Muscle layer of duodenum (tissue), 2 donors: ENCODE data around the gene PLA2G4F.

Experiments
- H3K27ac ChIP-seq: one replicate; pipeline ENCODE4 v1.7.0; 2013; ENCODE audit warnings: mild to moderate bottlenecking, low read length
- H3K27me3 ChIP-seq: one replicate; pipeline ENCODE4 v1.7.0; 2013; ENCODE audit warnings: low read depth, mild to moderate bottlenecking, control low read depth, low read length
- H3K36me3 ChIP-seq, 2 donors: one replicate each; pipeline ENCODE4 v1.7.0; 2013; ENCODE audit warnings: low read length in 2 of 2, control low read depth in 1 of 2, mild to moderate bottlenecking in 1 of 2; ENCODE audit not compliant: insufficient read depth in 2 of 2, control insufficient read depth in 1 of 2
- H3K4me1 ChIP-seq, 2 donors: one replicate each; pipeline ENCODE4 v1.7.0; 2013; ENCODE audit warnings: low read length in 2 of 2, mild to moderate bottlenecking in 2 of 2, control low read depth in 1 of 2, moderate library complexity in 1 of 2; ENCODE audit not compliant: insufficient read depth in 2 of 2, control insufficient read depth in 1 of 2
- H3K4me3 ChIP-seq, 2 donors: one replicate each; pipeline ENCODE4 v1.7.0; 2013; ENCODE audit warnings: low read length in 2 of 2, low read depth in 1 of 2, mild to moderate bottlenecking in 1 of 2
- H3K9me3 ChIP-seq, 2 donors: one replicate each; pipeline ENCODE4 v1.7.0; 2013; ENCODE audit warnings: low read length in 2 of 2, control low read depth in 1 of 2, mild to moderate bottlenecking in 1 of 2; ENCODE audit not compliant: control insufficient read depth in 1 of 2
- donor health status: healthy.

The PLA2G4F gene

DNA sequence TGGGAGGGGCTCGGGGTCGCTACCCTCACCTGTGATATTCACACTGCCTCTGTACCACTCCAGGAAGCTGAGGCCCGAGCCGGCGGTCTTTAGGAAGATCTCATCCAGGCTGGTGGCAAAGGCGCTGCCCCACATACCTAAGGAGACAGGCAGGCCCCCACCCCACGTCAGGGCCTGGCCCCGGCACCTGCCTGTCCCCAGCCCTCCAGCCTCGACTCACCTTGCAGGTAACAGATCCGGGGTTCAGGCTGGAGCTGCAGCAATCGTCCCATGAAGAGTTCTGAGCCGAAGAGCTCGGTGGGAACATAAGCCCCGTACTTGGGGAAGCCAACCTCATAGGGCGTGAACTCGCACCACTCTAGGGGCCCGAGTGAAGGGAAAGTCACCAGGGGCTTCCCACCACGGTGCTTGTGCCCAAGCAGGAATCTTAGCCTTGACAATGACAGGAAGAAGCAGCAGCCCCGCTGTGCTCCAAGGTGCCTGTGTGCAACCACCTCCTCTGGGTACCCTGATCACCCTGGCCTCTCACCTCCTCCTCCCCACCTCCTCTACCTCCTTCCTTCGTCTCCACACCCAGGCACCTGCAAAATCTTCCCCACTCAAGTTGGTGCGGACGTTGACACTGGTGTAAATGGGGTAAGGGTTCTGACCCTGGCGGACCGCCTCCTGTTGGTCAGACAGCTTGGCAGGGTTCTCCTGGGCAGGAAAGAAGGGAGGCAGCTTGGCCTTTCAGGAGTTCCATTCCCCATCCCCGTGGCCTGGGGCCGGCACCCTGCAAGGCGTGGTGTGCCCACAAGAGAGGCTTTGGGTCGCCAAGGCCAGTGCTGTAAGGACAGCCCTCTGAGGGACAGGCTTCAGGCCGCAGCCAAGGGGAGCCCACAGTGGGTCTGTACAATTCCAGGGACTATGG lies 10.6 kb downstream of the PLA2G4F start:
- no peaks in the 10 kb centered on the region for H3K27me3 ChIP-seq

DNA sequence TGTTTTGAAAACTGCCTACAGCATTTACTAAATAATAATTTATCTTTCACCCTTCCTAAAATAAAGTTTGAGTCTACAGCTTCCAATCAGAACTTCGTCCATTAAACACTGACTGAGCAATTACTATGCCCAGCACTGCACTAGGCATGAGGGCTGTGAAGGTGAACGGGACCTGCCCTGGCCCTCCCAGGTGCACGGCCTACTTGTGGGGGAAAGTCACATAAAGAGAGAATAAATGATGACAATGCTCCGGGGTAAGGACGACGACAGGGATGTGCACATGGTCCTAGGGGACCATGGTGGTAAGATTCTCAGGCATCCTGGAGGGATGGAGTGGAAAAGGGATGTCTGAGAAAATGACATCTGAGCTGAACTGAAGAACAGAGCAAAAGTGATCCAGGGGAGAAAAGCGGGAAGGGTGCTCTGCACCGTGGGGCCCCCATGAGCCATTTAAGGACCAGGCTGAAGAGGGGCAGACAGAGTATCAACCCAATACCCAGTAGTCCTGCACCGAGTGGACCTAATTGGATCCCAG lies 11.5 kb downstream of the PLA2G4F start:
- Histone ChIP-seq H3K4me1 (no peaks in the 10 kb centered on the region), H3K27me3 (no peaks in the 10 kb centered on the region), H3K27ac (no peak overlapping the region), H3K4me3 (no peak overlapping the region), H3K36me3 (no peaks in the 10 kb centered on the region), H3K9me3 (no peaks in the 10 kb centered on the region)

More for the DNA sequence above, 10.6 kb downstream of the PLA2G4F start:
- Histone ChIP-seq H3K9me3 (no peaks in the 10 kb centered on the region), H3K4me3 (no peak overlapping the region), H3K4me1 (no peaks in the 10 kb centered on the region), H3K27ac (no peak overlapping the region), H3K36me3 (no peaks in the 10 kb centered on the region)

- no peak overlapping the region for H3K27ac ChIP-seq
- H3K27me3 ChIP-seq, result no peaks in the 10 kb centered on the region
- no peaks in the 10 kb centered on the region for H3K9me3 ChIP-seq
- no peaks in the 10 kb centered on the region for H3K4me1 ChIP-seq
- no peaks in the 10 kb centered on the region for H3K36me3 ChIP-seq
- no peak overlapping the region for H3K4me3 ChIP-seq
Observed at GRCh38 chr15:42143866-42144625, 12.4 kb downstream of the PLA2G4F start.

DNA sequence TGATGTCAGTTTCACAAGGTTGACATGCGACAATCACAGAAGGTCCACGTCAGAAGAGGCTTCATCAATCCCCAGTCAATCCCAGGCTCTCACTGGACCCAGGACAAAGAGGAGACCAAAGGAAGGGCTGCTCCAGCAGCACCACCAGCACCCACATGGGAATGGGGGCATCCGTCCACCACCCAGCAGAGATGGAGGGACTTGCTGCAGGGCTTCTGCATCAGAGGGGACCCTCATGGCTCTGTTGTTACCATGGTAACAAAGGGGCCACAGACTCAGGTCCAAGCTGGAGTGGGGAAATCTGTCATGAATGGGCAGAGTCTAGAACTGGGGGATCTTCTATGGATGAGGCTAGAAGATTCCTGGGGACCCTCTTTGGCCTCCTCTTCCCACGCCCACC lies 13.1 kb downstream of the PLA2G4F start:
- Histone ChIP-seq H3K27ac (no peak overlapping the region), H3K4me1 (no peaks in the 10 kb centered on the region), H3K4me3 (no peak overlapping the region), H3K27me3 (no peaks in the 10 kb centered on the region), H3K9me3 (no peaks in the 10 kb centered on the region), H3K36me3 (no peaks in the 10 kb centered on the region)

GRCh38 chr15:42141795-42142667 lies 14.4 kb downstream of the PLA2G4F start:
- Histone ChIP-seq H3K27me3 (no peaks in the 10 kb centered on the region), H3K27ac (no peak overlapping the region), H3K4me1 (no peaks in the 10 kb centered on the region), H3K36me3 (no peaks in the 10 kb centered on the region), H3K9me3 (no peaks in the 10 kb centered on the region), H3K4me3 (no peak overlapping the region)

DNA sequence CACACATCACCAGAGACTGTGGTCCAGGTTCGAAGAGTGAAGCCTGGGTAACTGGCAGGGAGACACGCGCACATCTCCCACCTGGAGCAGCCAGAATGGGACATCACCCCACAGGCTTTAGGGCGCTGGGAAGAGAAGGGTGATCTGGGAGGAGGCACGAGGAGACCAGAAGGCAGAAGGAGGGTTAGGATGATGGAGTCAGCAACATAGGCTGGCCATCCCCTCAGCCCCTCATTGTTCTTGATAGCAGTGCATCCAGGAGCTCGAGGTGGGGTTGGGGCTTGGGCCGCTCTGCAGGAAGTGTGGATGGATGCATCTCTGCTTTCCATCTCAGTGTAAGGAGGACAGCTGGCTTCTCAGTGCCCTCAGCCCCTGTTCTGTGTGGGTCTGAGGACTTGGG lies 15.2 kb downstream of the PLA2G4F start:
- Histone ChIP-seq H3K4me1 (no peaks in the 10 kb centered on the region), H3K36me3 (no peaks in the 10 kb centered on the region), H3K9me3 (no peaks in the 10 kb centered on the region), H3K27ac (no peak overlapping the region), H3K27me3 (no peaks in the 10 kb centered on the region), H3K4me3 (no peak overlapping the region)

DNA sequence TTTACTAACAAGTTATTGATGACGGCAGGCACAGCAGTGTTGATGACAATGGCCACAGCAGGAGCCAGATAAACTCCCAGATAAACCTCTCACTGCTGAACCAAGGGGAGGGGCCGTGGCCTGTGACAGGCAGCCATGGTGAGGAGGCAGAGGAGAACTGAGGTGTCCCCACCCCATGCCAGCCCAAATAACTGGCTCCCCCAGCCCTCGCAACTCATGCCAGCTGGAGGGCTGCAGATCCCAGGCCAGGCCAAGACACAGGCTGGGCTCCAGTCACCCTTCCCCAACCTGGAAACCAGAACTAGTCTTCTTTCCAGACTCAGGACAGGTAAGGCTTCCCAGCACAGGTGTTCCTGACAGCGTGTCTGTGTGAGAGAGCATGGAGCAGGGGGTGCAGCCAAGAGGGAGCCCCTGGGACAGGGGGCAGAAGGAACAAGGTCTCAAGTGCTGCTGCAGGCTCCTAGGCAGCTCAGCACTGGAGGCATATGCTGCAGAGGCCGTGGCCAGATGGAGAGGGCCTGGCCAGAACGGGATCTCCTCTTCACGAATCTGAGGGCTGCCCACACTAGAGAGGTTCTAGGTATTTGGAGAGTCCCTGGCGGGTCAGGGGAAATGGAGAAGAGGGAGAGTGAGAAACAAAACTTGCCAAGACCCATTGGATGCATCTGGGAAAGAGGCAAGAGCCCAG lies 15.9 kb downstream of the PLA2G4F start:
- Histone ChIP-seq H3K9me3 (no peaks in the 10 kb centered on the region), H3K4me3 (no peak overlapping the region), H3K4me1 (no peaks in the 10 kb centered on the region), H3K27me3 (no peaks in the 10 kb centered on the region), H3K27ac (no peak overlapping the region), H3K36me3 (no peaks in the 10 kb centered on the region)

GRCh38 chr15:42139596-42139995 lies 16.8 kb downstream of the PLA2G4F start:
- Histone ChIP-seq H3K4me1 (no peaks in the 10 kb centered on the region), H3K27ac (peak overlapping the region; percentile 40), H3K36me3 (no peaks in the 10 kb centered on the region), H3K4me3 (no peak overlapping the region), H3K9me3 (no peaks in the 10 kb centered on the region), H3K27me3 (no peaks in the 10 kb centered on the region)

- Histone ChIP-seq H3K27ac (peak overlapping the region; percentile 40), H3K27me3 (no peaks in the 10 kb centered on the region), H3K36me3 (no peaks in the 10 kb centered on the region), H3K4me3 (no peak overlapping the region), H3K9me3 (no peaks in the 10 kb centered on the region), H3K4me1 (no peaks in the 10 kb centered on the region)
Observed at GRCh38 chr15:42138968-42139386, 17.5 kb downstream of the PLA2G4F start.

DNA sequence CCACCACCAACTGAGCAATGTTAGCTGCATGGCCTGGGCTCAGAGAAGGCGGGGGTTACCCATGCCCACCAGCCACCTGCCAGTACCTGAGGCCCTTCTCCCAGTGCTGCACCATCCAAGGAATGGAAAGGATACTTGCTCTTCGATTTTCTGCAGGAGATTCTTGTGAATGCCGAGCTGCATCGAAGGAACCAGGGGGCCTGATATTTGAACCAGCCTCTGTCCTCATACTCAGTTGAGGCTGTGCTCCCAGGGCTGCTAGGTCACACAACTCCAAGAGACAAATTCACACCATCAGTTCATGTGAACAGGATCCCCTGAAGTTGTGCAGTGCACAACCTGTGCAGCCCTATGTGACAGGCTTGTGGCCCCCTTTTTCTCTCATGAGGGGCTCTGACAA lies 18.0 kb downstream of the PLA2G4F start:
- Histone ChIP-seq H3K36me3 (no peaks in the 10 kb centered on the region), H3K4me3 (no peak overlapping the region), H3K4me1 (no peaks in the 10 kb centered on the region), H3K27me3 (no peaks in the 10 kb centered on the region), H3K27ac (no peak overlapping the region), H3K9me3 (no peaks in the 10 kb centered on the region)
